ENCODE data around the gene ZNF543.
"Not testable (repeated sequence)": the region's sequence is repeated elsewhere in the genome, so short reads cannot be mapped to it uniquely, and the experiment has no call there.

ZNF543 gene

GRCh38 chr19:57321751-57322150 is 1.5 kb downstream of the ZNF543 start:
- DNase-seq, result peak; percentile 6

GRCh38 chr19:57324992-57325391 is 4.7 kb downstream of the ZNF543 start:
- DNase-seq, result no peak

- DNase-seq, result no peak
Observed at GRCh38 chr19:57327993-57328392, 7.7 kb downstream of the ZNF543 start.

- DNase-seq, result no peak
Observed at GRCh38 chr19:57334191-57334590, 13.9 kb downstream of the ZNF543 start.

GRCh38 chr19:57338877-57339276 is 18.6 kb downstream of the ZNF543 start:
- no peak for DNase-seq

GRCh38 chr19:57342582-57342981 is 22.3 kb downstream of the ZNF543 start:
- no peak for DNase-seq

- no peak for DNase-seq
Observed at GRCh38 chr19:57348136-57348535, 27.9 kb downstream of the ZNF543 start.

GRCh38 chr19:57350877-57351805 is 30.9 kb downstream of the ZNF543 start, which contains the start of gene ZNF304:
TSS of gene ZNF304 (plus strand) at chr19:57351271. CDS start at chr19:57351665, 394 bp downstream.
- DNase-seq, result peak; percentile 93

GRCh38 chr19:57351867-57352266 is 31.6 kb downstream of the ZNF543 start:
- no peak for DNase-seq

- no peak for DNase-seq
Observed at GRCh38 chr19:57355916-57356315, 35.6 kb downstream of the ZNF543 start.

- no peak for DNase-seq
Observed at GRCh38 chr19:57357406-57357805, 37.1 kb downstream of the ZNF543 start.

- no peak for DNase-seq
Observed at GRCh38 chr19:57359300-57359699, 39.0 kb downstream of the ZNF543 start.

- DNase-seq, result no peak
Observed at GRCh38 chr19:57362419-57362818, 42.1 kb downstream of the ZNF543 start.

GRCh38 chr19:57362997-57363687 is 42.9 kb downstream of the ZNF543 start, which contains the start of the genes TRAPPC2B and ZNF547:
TSS of gene TRAPPC2B (plus strand) at chr19:57363551. CDS start at chr19:57364834, 1,283 bp downstream.
TSS of gene ZNF547 (plus strand) at chr19:57363551. CDS start at chr19:57368556, 5,005 bp downstream.
- peak; percentile 98 for DNase-seq

GRCh38 chr19:57363688-57364181 is 43.5 kb downstream of the ZNF543 start:
- no peak for DNase-seq

GRCh38 chr19:57366776-57367175 is 46.5 kb downstream of the ZNF543 start:
- no peak for DNase-seq

GRCh38 chr19:57374179-57374578 is 53.9 kb downstream of the ZNF543 start:
- no peak for DNase-seq

- DNase-seq, result not testable (repeated sequence)
Observed at GRCh38 chr19:57374647-57375046, 54.4 kb downstream of the ZNF543 start.

- DNase-seq, result no peak
Observed at GRCh38 chr19:57376151-57376550, 55.9 kb downstream of the ZNF543 start.

GRCh38 chr19:57377498-57378146 is 57.4 kb downstream of the ZNF543 start:
- no peak for DNase-seq
